ENCODE results near the gene MAP4K5. TPM values are rescaled to one million over a fixed set of nuclear protein-coding genes. Genes with fewer than 3 reads are reported as not detected.

Gene MAP4K5
- total and polyA plus RNA-seq, 2 of the 13 experiments (the other 11 are each of a cell fraction or from before 2014, with no cell fraction given) = 12.7 to 23.9 TPM

GRCh38 chr14:50532502-50533240 is at the start of gene MAP4K5 (continued):
- TF ChIP-seq, protein P1, sequence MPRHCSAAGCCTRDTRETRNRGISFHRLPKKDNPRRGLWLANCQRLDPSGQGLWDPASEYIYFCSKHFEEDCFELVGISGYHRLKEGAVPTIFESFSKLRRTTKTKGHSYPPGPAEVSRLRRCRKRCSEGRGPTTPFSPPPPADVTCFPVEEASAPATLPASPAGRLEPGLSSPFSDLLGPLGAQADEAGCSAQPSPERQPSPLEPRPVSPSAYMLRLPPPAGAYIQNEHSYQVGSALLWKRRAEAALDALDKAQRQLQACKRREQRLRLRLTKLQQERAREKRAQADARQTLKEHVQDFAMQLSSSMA (CRISPR knock-in tag; IDR thresholded peaks at IDR 0.05) = peak; percentile 25; the same call in 1 of the 2 replicates
- TF ChIP-seq TEAD3 (CRISPR knock-in tag; optimal IDR thresholded peaks at IDR 0.05; ENCODE audit: borderline replicate concordance) (peak; percentile 23), RAD21 (CRISPR knock-in tag; IDR thresholded peaks at IDR 0.05) (peak; percentile 99), SNAPC5 (CRISPR knock-in tag; IDR thresholded peaks at IDR 0.05; ENCODE audit: borderline replicate concordance) (no peak), SIN3B (IDR thresholded peaks at IDR 0.05; ENCODE audit: low read length) (no peak), MAZ (IDR thresholded peaks at IDR 0.05; ENCODE audit: borderline replicate concordance, low read depth, low read length) (no peak), MAZ (CRISPR knock-in tag; IDR thresholded peaks at IDR 0.05; ENCODE audit: low read depth) (peak; percentile 79; the same call in 1 of the 2 replicates), KDM5A (IDR thresholded peaks at IDR 0.05; ENCODE audit: borderline replicate concordance, low read length) (no peak), SKI (IDR thresholded peaks at IDR 0.05; ENCODE audit: partially characterized antibody) (peak; percentile 86), ZSCAN21 (CRISPR knock-in tag; IDR thresholded peaks at IDR 0.05; ENCODE audit: borderline replicate concordance) (0 out of 2 replicates have a peak, but pooled peaks have one; percentile 3), MTA1 (CRISPR knock-in tag; IDR thresholded peaks at IDR 0.05; ENCODE audit: borderline replicate concordance) (peak; percentile 85; the same call in 1 of the 2 replicates), MXD1 (CRISPR knock-in tag; IDR thresholded peaks at IDR 0.05) (peak; percentile 34; the same call in 1 of the 2 replicates), ZNF781 (CRISPR knock-in tag; IDR thresholded peaks at IDR 0.05; ENCODE audit: borderline replicate concordance, not compliant biosample characterization) (peak; percentile 40), MIXL1 (CRISPR knock-in tag; IDR thresholded peaks at IDR 0.05) (no peak), PCBP2 (optimal IDR thresholded peaks at IDR 0.05; ENCODE audit: low read depth, low read length, poor library complexity, severe bottlenecking) (no peak), RARA (CRISPR knock-in tag; IDR thresholded peaks at IDR 0.05) (peak; percentile 22; the same call in 1 of the 2 replicates), CEBPZ (IDR thresholded peaks at IDR 0.05; ENCODE audit: low read length) (no peak), ZSCAN31 (CRISPR knock-in tag; IDR thresholded peaks at IDR 0.05; ENCODE audit: low read depth) (peak; percentile 48; the same call in 1 of the 2 replicates), ZNF563 (CRISPR knock-in tag; IDR thresholded peaks at IDR 0.05) (peak; percentile 72; the same call in 1 of the 2 replicates), FLYWCH1 (CRISPR knock-in tag; IDR thresholded peaks at IDR 0.05) (no peak), KDM5B (CRISPR knock-in tag; IDR thresholded peaks at IDR 0.05; ENCODE audit: borderline replicate concordance) (peak; percentile 18; the same call in 1 of the 2 replicates), YEATS4 (CRISPR knock-in tag; IDR thresholded peaks at IDR 0.05; ENCODE audit: borderline replicate concordance) (peak; percentile 91), RBFOX2 (IDR thresholded peaks at IDR 0.05; ENCODE audit: low read depth, low read length) (peak; percentile 87), ZNF564 (CRISPR knock-in tag; IDR thresholded peaks at IDR 0.05) (0 out of 2 replicates have a peak, but pooled peaks have one; percentile 46), CBFB (CRISPR knock-in tag; IDR thresholded peaks at IDR 0.05) (peak; percentile 58; the same call in 1 of the 2 replicates)
